ENCODE data around the gene CASTOR2.
"Not testable (repeated sequence)": the region's sequence is repeated elsewhere in the genome, so short reads cannot be mapped to it uniquely, and the experiment has no call there.

The CASTOR2 gene

DNA sequence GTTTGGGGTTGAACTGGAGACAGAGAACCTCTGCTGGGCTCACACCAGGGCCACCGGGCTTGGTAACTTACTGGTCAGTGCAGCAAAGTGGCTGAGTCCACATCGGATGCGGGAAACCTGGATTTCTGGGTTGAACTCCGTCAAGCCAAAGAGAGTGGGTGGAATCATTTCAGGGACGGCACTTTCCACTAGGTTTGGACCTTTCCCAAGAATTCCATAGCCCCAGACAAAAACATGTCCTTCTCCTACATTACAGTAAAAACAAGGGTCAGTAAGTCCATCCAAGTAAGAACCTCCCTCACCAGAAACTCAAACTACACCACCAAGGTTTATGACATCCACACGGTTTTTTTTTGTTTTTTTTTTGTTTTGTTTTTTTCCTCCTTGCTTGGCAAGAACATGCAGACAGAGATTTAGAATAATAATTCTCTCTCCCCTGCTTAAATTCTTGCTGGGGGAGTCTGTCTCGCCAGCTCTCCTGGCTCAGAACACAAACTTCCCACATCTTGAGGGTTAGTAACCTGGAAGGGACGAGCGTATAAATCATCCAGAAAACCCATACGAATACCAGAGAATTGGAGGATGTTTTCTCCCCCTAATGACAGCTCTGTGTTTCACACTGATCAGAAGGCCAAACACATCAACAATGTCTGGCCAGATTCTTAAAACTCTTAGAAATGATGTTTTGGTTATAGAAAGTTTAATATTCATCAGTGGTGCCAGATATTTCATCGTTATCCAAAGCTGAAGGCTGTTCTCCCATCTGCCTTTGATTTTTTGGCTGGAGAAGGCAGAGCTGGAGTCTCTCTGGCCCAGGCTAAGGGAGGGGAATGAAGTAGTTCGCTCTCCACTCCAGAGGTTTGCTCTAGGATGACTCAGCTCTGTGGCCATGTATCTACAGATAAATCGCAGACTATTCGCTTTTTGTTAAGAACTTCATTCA lies 91.6 kb downstream of the CASTOR2 start:
- no peak for DNase-seq
- Mint-ChIP-seq H3K9me3 (no peaks in the 10 kb centered on the region), H3K27ac (peak overlapping the region; percentile 12), H3K27me3 (no peaks in the 10 kb centered on the region), H3K4me3 (no peak overlapping the region), H3K36me3 (ENCODE audit: low read depth) (peaks cover 92% of the 10 kb centered on the region), H3K4me1 (ENCODE audit: low read depth) (no peaks in the 10 kb centered on the region)

- no peak for DNase-seq
- Mint-ChIP-seq H3K9me3 (no peaks in the 10 kb centered on the region), H3K4me1 (ENCODE audit: low read depth) (peaks cover 4% of the 10 kb centered on the region), H3K4me3 (no peak overlapping the region), H3K27ac (no peak overlapping the region), H3K36me3 (ENCODE audit: low read depth) (peaks cover 96% of the 10 kb centered on the region), H3K27me3 (no peaks in the 10 kb centered on the region)
Observed at GRCh38 chr7:75058406-75058805, 93.9 kb downstream of the CASTOR2 start.

GRCh38 chr7:75064291-75064690 lies 99.8 kb downstream of the CASTOR2 start:
- no peaks in the 10 kb centered on the region for H3K27me3 Mint-ChIP-seq
- no peak overlapping the region for H3K27ac Mint-ChIP-seq
- H3K4me1 Mint-ChIP-seq (ENCODE audit: low read depth): peaks cover 4% of the 10 kb centered on the region
- no peak overlapping the region for H3K4me3 Mint-ChIP-seq
- no peak for DNase-seq
- no peaks in the 10 kb centered on the region for H3K9me3 Mint-ChIP-seq
- peaks cover 92% of the 10 kb centered on the region for H3K36me3 Mint-ChIP-seq (ENCODE audit: low read depth)

DNA sequence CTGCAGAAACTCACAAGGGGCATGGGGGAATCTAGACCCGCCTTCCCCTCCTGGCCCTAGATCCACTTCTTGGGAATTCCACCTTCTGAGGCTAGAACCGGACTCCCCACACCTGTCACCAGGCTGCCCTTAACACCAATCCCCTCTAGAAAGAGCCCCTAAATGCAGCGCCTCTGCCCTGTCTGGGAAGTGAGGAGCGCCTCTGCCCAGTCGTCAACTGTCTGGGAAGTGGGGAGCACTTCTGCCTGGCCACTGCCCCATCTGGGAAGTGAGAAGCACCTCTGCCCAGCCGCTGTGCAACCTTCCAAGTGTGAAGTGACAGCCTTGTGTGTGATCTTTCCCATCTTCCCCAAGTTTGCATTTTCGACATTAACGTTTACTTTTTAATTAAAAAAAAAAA lies 100.3 kb downstream of the CASTOR2 start:
- DNase-seq: no peak
- H3K36me3 Mint-ChIP-seq (ENCODE audit: low read depth): peaks cover 92% of the 10 kb centered on the region
- peaks cover 4% of the 10 kb centered on the region for H3K4me1 Mint-ChIP-seq (ENCODE audit: low read depth)
- H3K9me3 Mint-ChIP-seq: no peaks in the 10 kb centered on the region
- H3K27ac Mint-ChIP-seq: no peak overlapping the region
- no peaks in the 10 kb centered on the region for H3K27me3 Mint-ChIP-seq
- no peak overlapping the region for H3K4me3 Mint-ChIP-seq

GRCh38 chr7:75066521-75066920 lies 102.0 kb downstream of the CASTOR2 start:
- Mint-ChIP-seq H3K4me1 (ENCODE audit: low read depth) (peaks cover 6% of the 10 kb centered on the region), H3K4me3 (no peak overlapping the region), H3K27me3 (no peaks in the 10 kb centered on the region), H3K36me3 (ENCODE audit: low read depth) (peaks cover 91% of the 10 kb centered on the region), H3K9me3 (no peaks in the 10 kb centered on the region), H3K27ac (no peak overlapping the region)
- no peak for DNase-seq

GRCh38 chr7:75072981-75073283 lies 108.4 kb downstream of the CASTOR2 start:
- no peaks in the 10 kb centered on the region for H3K27me3 Mint-ChIP-seq
- peak overlapping the region; percentile 98 for H3K27ac Mint-ChIP-seq
- peaks cover 17% of the 10 kb centered on the region for H3K4me1 Mint-ChIP-seq (ENCODE audit: low read depth)
- DNase-seq: no peak
- H3K9me3 Mint-ChIP-seq: no peaks in the 10 kb centered on the region
- H3K36me3 Mint-ChIP-seq (ENCODE audit: low read depth): peaks cover 41% of the 10 kb centered on the region
- H3K4me3 Mint-ChIP-seq: peak overlapping the region; percentile 95

DNA sequence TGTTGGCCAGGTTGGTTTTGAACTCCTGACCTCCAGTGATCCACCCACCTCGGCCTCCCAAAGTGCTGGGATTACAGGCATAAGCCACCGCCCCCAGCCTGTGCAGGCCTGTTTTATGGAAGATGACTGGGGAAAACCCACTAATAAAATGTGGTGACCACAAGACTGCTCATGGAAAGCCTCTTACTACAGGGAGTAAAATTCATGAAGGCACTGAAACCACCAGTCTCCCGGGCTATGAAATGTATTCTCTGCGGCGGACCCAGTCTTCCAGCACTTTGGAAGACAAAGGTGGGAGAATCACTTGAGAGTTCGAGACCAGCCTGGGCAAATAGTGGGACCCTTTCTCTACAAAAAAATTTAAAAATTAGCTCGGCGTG lies 109.7 kb downstream of the CASTOR2 start:
- peak overlapping the region; percentile 95 for H3K4me3 Mint-ChIP-seq
- H3K4me1 Mint-ChIP-seq (ENCODE audit: low read depth): peaks cover 17% of the 10 kb centered on the region
- H3K9me3 Mint-ChIP-seq, DNase-seq, H3K27me3 Mint-ChIP-seq: not testable (repeated sequence)
- peaks cover 30% of the 10 kb centered on the region for H3K36me3 Mint-ChIP-seq (ENCODE audit: low read depth)
- H3K27ac Mint-ChIP-seq: peak overlapping the region; percentile 98
